K562 (cell line): ENCODE data around the gene C19orf44. TPM values are rescaled to one million over a fixed set of nuclear protein-coding genes. Genes with fewer than 3 reads are reported as not detected.

Experiments used
- CREB5 ChIP-seq: fragments of 250-450 bp; sonication (Bioruptor Pico); IDR thresholded peaks from 2 replicates; pipeline ENCODE4 v1.5.0; 2020; ENCODE audit warnings: mild to moderate bottlenecking
- EHMT2 ChIP-seq: fragments of 450-650 bp; IDR thresholded peaks from 2 replicates; pipeline ENCODE4 v1.6.1; 2018; ENCODE audit warnings: antibody characterized with exemption
- ETV5 ChIP-seq: sonication (generic); formaldehyde crosslinking; IDR thresholded peaks from 2 replicates; pipeline ENCODE4 v1.4.0; 2020; ENCODE audit warnings: low read depth, mild to moderate bottlenecking, missing genetic modification reagents
- FOXO4 ChIP-seq: fragments of 450-650 bp; formaldehyde crosslinking; IDR thresholded peaks from 2 replicates; pipeline ENCODE4 v1.4.0; 2020; ENCODE audit warnings: mild to moderate bottlenecking, moderate library complexity
- FOXP4 ChIP-seq: sonication (generic); formaldehyde crosslinking; IDR thresholded peaks from 2 replicates; pipeline ENCODE4 v1.8.0; 2022; ENCODE audit warnings: mild to moderate bottlenecking, missing genetic modification reagents, borderline replicate concordance
- HDAC8 ChIP-seq: fragments of 450-650 bp; IDR thresholded peaks from 2 replicates; pipeline ENCODE4 v1.6.1; 2016; ENCODE audit warnings: mild to moderate bottlenecking, missing genetic modification characterization, moderate library complexity, missing compliant biosample characterization
- HLTF ChIP-seq: fragments of 450-650 bp; IDR thresholded peaks from 2 replicates; pipeline ENCODE4 v1.6.1; 2016
- MXI1 ChIP-seq: IDR thresholded peaks from 2 replicates; pipeline ENCODE4 v1.6.1; 2011; ENCODE audit warnings: low read depth, mild to moderate bottlenecking, improper control_type of control experiment, low read length
- NFYB ChIP-seq: IDR thresholded peaks from 2 replicates; pipeline ENCODE4 v1.6.1; 2011; ENCODE audit warnings: mild to moderate bottlenecking, moderate library complexity; ENCODE audit not compliant: insufficient read length; ENCODE audit errors: extremely low read depth
- NR3C1 ChIP-seq: sonication (generic); formaldehyde crosslinking; IDR thresholded peaks from 2 replicates; pipeline ENCODE4 v1.8.1; 2022; ENCODE audit warnings: missing genetic modification reagents
- PTBP1 ChIP-seq: fragments of 200-400 bp; formaldehyde crosslinking; IDR thresholded peaks from 2 replicates; pipeline ENCODE4 v1.6.1; 2017; ENCODE audit warnings: low read depth, low read length
- RAD21 ChIP-seq, 2 experiments: fragments of 250-450 bp in 1 of 2; fragments of 450-650 bp in 1 of 2; sonication (Bioruptor Pico) in 1 of 2; formaldehyde crosslinking in 1 of 2; IDR thresholded peaks in 1 of 2; conservative IDR thresholded peaks in 1 of 2; 2 replicates each; pipeline versions ENCODE4 v1.4.0 to v1.8.0; 2020 to 2022; ENCODE audit warnings: mild to moderate bottlenecking in 2 of 2, moderate library complexity in 1 of 2
- RBM34 ChIP-seq: fragments of 200-400 bp; formaldehyde crosslinking; IDR thresholded peaks from 2 replicates; pipeline ENCODE4 v1.6.1; 2018; ENCODE audit warnings: low read length, borderline replicate concordance; ENCODE audit not compliant: insufficient read depth
- SIN3B ChIP-seq: fragments of 450-650 bp; IDR thresholded peaks from 2 replicates; pipeline ENCODE4 v1.6.1; 2017; ENCODE audit warnings: low read depth, mild to moderate bottlenecking, moderate library complexity
- SP1 ChIP-seq: sonication (generic); formaldehyde crosslinking; IDR thresholded peaks from 2 replicates; pipeline ENCODE4 v1.8.1; 2022; ENCODE audit warnings: mild to moderate bottlenecking, missing genetic modification reagents
- SREBF2 ChIP-seq: sonication (generic); formaldehyde crosslinking; IDR thresholded peaks from 2 replicates; pipeline ENCODE4 v1.4.0; 2020; ENCODE audit warnings: mild to moderate bottlenecking, missing genetic modification reagents
- SUPT5H ChIP-seq: fragments of 450-650 bp; IDR thresholded peaks from 2 replicates; pipeline ENCODE4 v1.6.1; 2016
- TEAD4 ChIP-seq, 2 experiments: sonication (generic) in 1 of 2; formaldehyde crosslinking in 1 of 2; IDR thresholded peaks; 2 replicates each; pipeline versions ENCODE4 v1.6.1 to v1.8.0; 2012 to 2022; ENCODE audit warnings: borderline replicate concordance in 1 of 2, inconsistent platforms in 1 of 2, low read length in 1 of 2, mild to moderate bottlenecking in 1 of 2, missing genetic modification reagents in 1 of 2
- THAP12 ChIP-seq: fragments of 250-450 bp; sonication (Bioruptor Pico); IDR thresholded peaks from 2 replicates; pipeline ENCODE4 v1.9.0; 2021; ENCODE audit warnings: mild to moderate bottlenecking, inconsistent platforms
- ZFP1 ChIP-seq: fragments of 450-650 bp; formaldehyde crosslinking; IDR thresholded peaks from 2 replicates; pipeline ENCODE4 v1.4.0; 2020; ENCODE audit warnings: mild to moderate bottlenecking, mixed read lengths
- ZNF143 ChIP-seq: sonication (generic); formaldehyde crosslinking; IDR thresholded peaks from 2 replicates; pipeline ENCODE4 v1.9.0; 2022; ENCODE audit warnings: mild to moderate bottlenecking, missing genetic modification reagents
- ZNF707 ChIP-seq: fragments of 250-450 bp; sonication (Bioruptor Pico); conservative IDR thresholded peaks from 2 replicates; pipeline ENCODE4 v1.8.0; 2022; ENCODE audit warnings: inconsistent platforms, mild to moderate bottlenecking, moderate library complexity
- polyA plus RNA-seq, 8 experiments: library from polyadenylated mRNA; depleted of rRNA in 4 of 8; stranded (reverse) in 5 of 8; unstranded in 3 of 8; fragments of >200 nt; fragmentation: Nextera tagmentation in 2 of 8; fragmentation: Illumina TruSeq in 1 of 8; extraction: Ambion mirVana in 2 of 8; extraction: Trizol in 1 of 8; gene quantifications; 2 replicates each; pipeline versions ENCODE4 v1.2.1 to v1.2.3, GENCODE V29; 2011 to 2014; ENCODE audit warnings: inconsistent platforms in 1 of 8, missing spikeins in 1 of 8
- total RNA-seq, 7 experiments: library from RNA; depleted of rRNA in 6 of 7; stranded (reverse); fragments of >200 nt in 6 of 7; fragmentation: Illumina TruSeq in 2 of 7; extraction: Trizol in 2 of 7; gene quantifications; 2 replicates each; pipeline versions ENCODE4 v1.2.1 to v1.2.3, GENCODE V29; 2011 to 2021; ENCODE audit warnings: low replicate concordance in 1 of 7

The C19orf44 gene
- total and polyA plus RNA-seq, 9 of the 15 experiments (the other 6 are each of a cell fraction or from before 2014, with no cell fraction given): 0.41 to 7.7 (median 3.5) TPM

- TF ChIP-seq ETV5 (CRISPR knock-in tag): peak; percentile 100
- TF ChIP-seq NFYB: peak; percentile 77
- TF ChIP-seq ZFP1 (CRISPR knock-in tag): no peak
- peak; percentile 99 for TF ChIP-seq ZNF143
- TF ChIP-seq THAP12 (CRISPR knock-in tag): 0 out of 2 replicates have a peak, but pooled peaks have one; percentile 37
- TF ChIP-seq MXI1: peak; percentile 91
- no peak for TF ChIP-seq FOXP4 (CRISPR knock-in tag)
- peak; percentile 79 for TF ChIP-seq SUPT5H
- no peak for TF ChIP-seq HLTF
- no peak for TF ChIP-seq FOXO4
- TF ChIP-seq EHMT2: no peak
- TF ChIP-seq SIN3B: 0 out of 2 replicates have a peak, but pooled peaks have one; percentile 7
- TF ChIP-seq RBM34: no peak
- no peak for TF ChIP-seq ZNF707 (CRISPR knock-in tag)
- TF ChIP-seq TEAD4 (IDR thresholded peaks at IDR 0.05; ENCODE audit: low read length): no peak
- TF ChIP-seq TEAD4 (CRISPR knock-in tag; IDR thresholded peaks at IDR 0.05; ENCODE audit: borderline replicate concordance): no peak
- TF ChIP-seq HDAC8 (tag): no peak; the same call in 1 of the 2 replicates
- no peak for TF ChIP-seq NR3C1
- TF ChIP-seq SREBF2 (CRISPR knock-in tag): no peak
- no peak for TF ChIP-seq PTBP1
- TF ChIP-seq SP1 (CRISPR knock-in tag): peak; percentile 98
- TF ChIP-seq CREB5: no peak
- TF ChIP-seq RAD21 (CRISPR knock-in tag; conservative IDR thresholded peaks at IDR 0.05 in 1 of 2, IDR thresholded peaks at IDR 0.05 in 1 of 2): peak in 1 of 2 experiments; percentile 30; a peak in 2 of 4 replicates
Observed at GRCh38 chr19:16495982-16496612, at the start of gene C19orf44, which contains the start of gene CALR3 (continued).
